H1 (cell line): Measurements from ENCODE around the gene ITPR1. TPM values are rescaled to one million over a fixed set of nuclear protein-coding genes. Genes with fewer than 3 reads are reported as not detected.

Experiments used
- BRCA1 ChIP-seq: IDR thresholded peaks from 2 replicates; pipeline ENCODE4 v1.6.1; 2012; ENCODE audit warnings: low read depth, low read length, improper control_type of control experiment
- CHD7 ChIP-seq: fragments of 300-600 bp; sonication (generic); IDR thresholded peaks from 2 replicates; pipeline ENCODE4 v1.7.1; 2012; ENCODE audit warnings: low read length, moderate library complexity, mild to moderate bottlenecking, inconsistent platforms; ENCODE audit not compliant: insufficient replicate concordance
- EGR1 ChIP-seq: IDR thresholded peaks from 2 replicates; pipeline ENCODE4 v1.6.1; 2011; ENCODE audit warnings: low read depth, low read length, borderline replicate concordance
- FOSL1 ChIP-seq: IDR thresholded peaks from 2 replicates; pipeline ENCODE4 v1.6.1; 2011; ENCODE audit warnings: mild to moderate bottlenecking, low read depth, low read length, moderate library complexity; ENCODE audit not compliant: insufficient read depth
- HDAC2 ChIP-seq, 2 experiments: fragments of 300-600 bp in 1 of 2; sonication (generic) in 1 of 2; IDR thresholded peaks; 2 replicates each; pipeline ENCODE4 v1.6.1; 2011 to 2012; ENCODE audit warnings: low read depth in 2 of 2, low read length in 2 of 2, mild to moderate bottlenecking in 2 of 2, moderate library complexity in 2 of 2, borderline replicate concordance in 1 of 2, inconsistent platforms in 1 of 2
- KDM1A ChIP-seq: fragments of 200-600, 300-600 bp; sonication (generic); IDR thresholded peaks from 2 replicates; pipeline ENCODE4 v1.7.1; 2016; ENCODE audit warnings: mild to moderate bottlenecking, low read length, borderline replicate concordance
- MAX ChIP-seq: IDR thresholded peaks from 2 replicates; pipeline ENCODE4 v1.6.1; 2012; ENCODE audit warnings: inconsistent platforms
- PHF8 ChIP-seq: fragments of 200-600 bp; sonication (generic); conservative IDR thresholded peaks from 2 replicates; pipeline ENCODE4 v1.7.1; 2012; ENCODE audit warnings: low read depth, mild to moderate bottlenecking, inconsistent platforms, low read length, moderate library complexity
- TAF7 ChIP-seq: optimal IDR thresholded peaks from 2 replicates; pipeline ENCODE3; 2011; ENCODE audit warnings: low read depth, mild to moderate bottlenecking, inconsistent platforms, low read length, moderate library complexity, borderline replicate concordance
- polyA plus RNA-seq, 7 experiments: library from polyadenylated mRNA; depleted of rRNA in 3 of 7; stranded (reverse) in 5 of 7; unstranded in 2 of 7; fragments of >200 nt in 5 of 7; fragments of 200-250 nt in 2 of 7; gene quantifications; 1 replicate in 5 of 7; 2 replicates in 1 of 7; 4 replicates in 1 of 7; pipeline versions ENCODE4 v1.2.1 to v1.2.3, GENCODE V29; 2011 to 2013; ENCODE audit warnings: missing spikeins in 2 of 7, mixed read lengths in 2 of 7
- total RNA-seq: library from RNA; stranded (reverse); fragmentation: NEBNext Ultra II Directional; extraction: Animal tissue kit (Norgen Biotek cat#: 25700); gene quantifications from 2 replicates; pipeline ENCODE4 v1.2.1, GENCODE V29; 2021

ITPR1 gene
- total and polyA plus RNA-seq, 2 of the 8 experiments (the other 6 are each of a cell fraction or from before 2014, with no cell fraction given) = 2.5 to 16.3 TPM

- TF ChIP-seq CHD7 (no peak), BRCA1 (no peak), PHF8 (no peak), KDM1A (no peak), FOSL1 (no peak), HDAC2 (IDR thresholded peaks at IDR 0.05; ENCODE audit: borderline replicate concordance in 1 of 2, low read depth in 2 of 2, low read length in 2 of 2) (no peak), MAX (no peak), TAF7 (no peak), EGR1 (no peak)
These were observed 227.3 kb downstream of the ITPR1 start (continued) for GRCh38 chr3:4720316-4721075.
